ELR (cell line): ENCODE results near the gene FNDC3B.
"Not testable (repeated sequence)": the region's sequence is repeated elsewhere in the genome, so short reads cannot be mapped to it uniquely, and the experiment has no call there.

Experiments
- DNase-seq: peaks from one replicate; pipeline ENCODE4 v3.0.0-alpha.2; 2015; ENCODE audit warnings: low read depth

The FNDC3B gene

DNA sequence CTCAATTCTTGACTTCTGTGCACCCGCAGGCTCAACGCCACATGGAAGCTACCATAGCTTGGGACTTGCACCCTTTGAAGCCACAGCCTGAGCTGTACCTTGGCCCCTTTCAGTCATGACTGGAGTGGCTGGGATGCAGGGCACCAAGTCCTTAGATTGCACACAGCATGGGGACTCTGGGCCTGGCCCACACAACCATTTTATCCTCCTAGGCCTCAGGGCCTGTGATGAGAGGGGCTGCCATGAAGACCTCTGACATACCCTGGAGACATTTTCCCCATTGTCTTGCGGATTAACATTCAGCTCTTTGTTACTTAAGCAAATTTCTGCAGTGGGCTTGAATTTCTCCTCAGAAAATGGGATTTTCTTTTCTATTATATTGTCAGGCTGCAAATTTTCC, 203.1 kb downstream of the FNDC3B start:
- DNase-seq: not testable (repeated sequence)

DNA sequence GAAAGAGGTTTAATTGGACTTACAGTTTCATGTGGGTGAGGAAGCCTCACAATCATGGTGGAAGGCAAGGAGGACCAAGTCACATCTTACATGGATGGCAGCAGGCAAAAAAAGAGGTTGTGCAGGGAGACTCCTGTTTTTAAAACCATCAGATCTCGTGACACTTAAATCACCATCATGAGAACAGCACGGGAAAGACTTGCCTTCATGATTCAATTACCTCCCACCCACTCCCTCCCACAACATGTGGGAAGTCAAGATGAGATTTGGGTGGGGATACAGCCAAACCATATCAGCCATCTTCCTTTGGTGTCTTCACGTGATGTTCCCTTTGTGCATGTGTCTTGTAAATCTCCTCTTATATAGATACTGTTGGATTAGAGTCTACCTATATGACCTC, 204.0 kb downstream of the FNDC3B start:
- not testable (repeated sequence) for DNase-seq

DNA sequence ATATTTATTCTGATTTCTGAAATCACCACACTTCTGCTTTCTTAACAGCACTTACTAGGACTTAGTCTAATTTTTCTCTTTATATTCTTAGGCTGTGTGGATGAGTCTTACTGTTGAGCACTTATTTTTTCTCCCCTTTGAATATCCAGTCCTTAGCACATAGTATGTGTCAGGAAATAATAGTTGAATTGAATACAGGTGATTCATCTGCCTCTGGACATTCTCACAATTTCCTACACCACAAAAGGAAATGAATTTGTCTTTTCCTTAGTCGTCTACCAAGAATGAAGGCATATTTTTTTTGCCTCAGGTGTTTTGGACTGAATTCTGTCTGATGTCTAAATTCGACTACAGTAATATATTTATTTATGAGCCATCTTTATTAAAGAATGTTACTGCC, 204.6 kb downstream of the FNDC3B start:
- peak; percentile 93 for DNase-seq

DNA sequence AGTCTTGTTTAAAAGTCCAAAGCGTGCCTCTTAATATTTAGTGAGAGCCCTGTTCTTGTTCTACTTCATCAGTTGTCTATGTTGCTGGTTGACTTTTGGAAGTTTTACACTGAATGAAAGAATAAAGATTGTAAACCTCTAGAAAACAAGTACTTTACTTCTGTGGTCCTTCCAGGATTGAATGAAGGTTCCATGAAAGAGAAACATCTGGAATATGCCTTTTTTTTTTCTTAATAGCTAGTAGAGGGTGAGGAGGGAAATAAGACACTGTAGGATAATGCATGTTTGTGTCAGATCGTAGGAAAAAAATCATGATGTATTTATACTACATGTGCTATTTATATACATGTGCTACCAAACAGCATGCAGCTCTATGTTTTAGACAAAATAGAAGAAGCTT, 205.9 kb downstream of the FNDC3B start:
- no peak for DNase-seq

DNA sequence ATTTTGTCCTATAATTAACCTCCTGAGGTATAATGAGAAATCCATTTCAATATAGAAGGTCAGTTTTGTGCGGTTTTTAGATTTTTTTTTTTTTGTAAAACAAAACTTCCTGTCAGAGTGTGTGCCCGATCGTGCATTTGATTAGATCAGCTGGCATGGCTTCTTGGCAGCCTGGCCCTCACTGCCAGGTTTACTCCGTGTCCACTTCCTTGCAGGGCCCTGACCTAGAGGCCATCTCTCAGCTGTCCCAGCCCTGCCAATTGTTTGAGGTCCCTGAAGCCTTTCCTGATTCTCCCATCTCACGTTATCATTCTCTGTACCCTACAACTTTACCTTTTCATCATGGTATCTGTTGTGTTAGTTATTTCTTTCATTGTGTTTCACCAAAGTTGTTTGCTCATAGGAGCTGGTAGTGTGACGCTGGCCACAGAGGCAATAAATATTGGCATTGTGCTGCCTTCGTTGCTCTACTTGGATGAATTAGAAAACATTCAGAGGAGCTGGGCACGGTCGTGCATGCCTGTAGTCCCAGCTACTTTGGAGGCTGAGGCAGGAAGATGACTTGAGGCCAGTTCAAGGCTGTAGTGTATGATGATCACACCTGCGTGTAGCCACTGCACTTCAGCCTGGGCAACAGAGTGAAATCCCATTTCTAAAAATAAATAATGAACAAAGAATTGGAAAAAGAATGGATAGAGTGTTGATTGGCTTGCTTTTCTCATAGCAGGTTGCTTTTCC, 206.9 kb downstream of the FNDC3B start:
- DNase-seq: no peak

DNA sequence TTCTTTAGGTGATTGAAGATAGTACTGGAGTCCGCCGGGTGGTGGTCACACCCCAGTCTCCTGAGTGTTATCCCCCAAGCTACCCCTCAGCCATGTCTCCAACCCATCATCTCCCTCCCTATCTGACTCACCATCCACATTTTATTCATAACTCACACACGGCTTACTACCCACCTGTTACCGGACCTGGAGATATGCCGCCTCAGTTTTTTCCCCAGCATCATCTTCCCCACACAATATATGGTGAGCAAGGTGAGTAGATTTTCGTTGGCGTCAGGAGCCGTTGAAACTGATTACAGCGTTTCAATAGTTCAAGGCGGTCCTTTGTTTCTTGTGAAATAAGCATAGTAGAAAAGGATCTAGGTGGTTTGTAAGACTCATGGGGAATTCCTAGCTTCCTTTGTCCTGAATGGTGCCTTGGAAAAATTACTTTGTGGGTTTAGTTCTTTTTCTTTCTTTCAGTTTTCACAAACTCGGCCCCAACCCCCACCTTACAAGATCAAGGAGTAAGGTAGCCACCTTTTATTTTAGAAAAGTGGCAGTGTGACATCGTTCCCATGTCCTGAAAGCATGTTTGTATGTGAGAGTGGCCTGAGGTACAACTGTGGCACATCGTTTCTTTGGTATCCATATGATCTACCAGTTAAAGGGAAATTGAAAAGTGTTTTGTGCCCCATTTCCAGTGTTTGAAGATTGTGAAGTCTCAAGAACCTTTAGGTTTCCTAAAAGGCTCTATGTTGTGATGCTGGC, 208.3 kb downstream of the FNDC3B start:
- no peak for DNase-seq

DNA sequence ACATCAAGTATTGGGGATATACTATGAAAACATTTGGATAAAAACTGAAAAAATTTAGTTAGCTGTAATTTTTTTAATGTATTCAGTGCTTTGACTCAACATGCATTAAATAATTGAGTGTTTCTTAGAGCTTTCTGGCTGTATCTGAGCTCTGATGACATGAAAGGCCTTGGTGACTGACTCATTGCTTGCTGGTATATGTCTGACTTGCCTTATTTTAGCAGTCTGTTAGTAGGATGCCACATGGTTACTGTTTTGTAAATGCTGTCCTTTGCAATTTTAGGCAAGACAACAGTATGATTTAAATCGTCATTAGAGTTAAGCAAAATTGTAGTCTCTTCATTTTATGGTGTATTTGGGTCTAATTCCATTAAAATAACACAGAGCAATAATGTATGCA, 209.7 kb downstream of the FNDC3B start:
- DNase-seq: peak; percentile 70

DNA sequence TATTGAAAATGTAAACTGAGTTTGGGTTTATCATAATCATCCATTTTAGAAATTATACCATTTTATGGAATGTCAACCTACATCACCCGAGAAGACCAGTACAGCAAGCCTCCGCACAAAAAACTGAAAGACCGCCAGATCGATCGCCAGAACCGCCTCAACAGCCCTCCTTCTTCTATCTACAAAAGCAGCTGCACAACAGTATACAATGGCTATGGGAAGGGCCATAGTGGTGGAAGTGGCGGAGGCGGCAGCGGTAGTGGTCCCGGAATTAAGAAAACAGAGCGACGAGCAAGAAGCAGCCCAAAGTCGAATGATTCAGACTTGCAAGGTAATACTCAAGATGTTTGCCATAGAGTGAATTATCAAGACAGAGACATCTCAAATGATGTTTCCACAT, 211.8 kb downstream of the FNDC3B start:
- DNase-seq: no peak

DNA sequence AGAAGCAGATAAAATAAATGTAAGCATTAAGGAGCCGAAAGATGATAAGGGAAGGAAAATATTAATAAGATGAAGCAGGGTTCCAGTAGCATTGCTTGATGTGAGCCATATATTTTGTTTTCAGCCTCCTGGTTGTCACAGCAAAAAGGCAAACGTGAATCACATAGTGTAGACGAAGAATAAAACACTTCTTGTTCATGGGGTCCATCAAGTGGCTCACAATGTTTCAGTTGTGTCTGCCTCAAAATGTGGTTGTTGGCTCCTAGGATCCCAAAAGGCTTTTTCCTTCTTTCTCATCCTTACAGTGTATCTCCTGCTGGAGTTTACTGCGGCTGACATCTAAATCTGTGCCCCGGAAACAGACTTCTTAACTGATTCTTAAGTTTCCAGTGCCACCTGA, 213.8 kb downstream of the FNDC3B start:
- DNase-seq: no peak

DNA sequence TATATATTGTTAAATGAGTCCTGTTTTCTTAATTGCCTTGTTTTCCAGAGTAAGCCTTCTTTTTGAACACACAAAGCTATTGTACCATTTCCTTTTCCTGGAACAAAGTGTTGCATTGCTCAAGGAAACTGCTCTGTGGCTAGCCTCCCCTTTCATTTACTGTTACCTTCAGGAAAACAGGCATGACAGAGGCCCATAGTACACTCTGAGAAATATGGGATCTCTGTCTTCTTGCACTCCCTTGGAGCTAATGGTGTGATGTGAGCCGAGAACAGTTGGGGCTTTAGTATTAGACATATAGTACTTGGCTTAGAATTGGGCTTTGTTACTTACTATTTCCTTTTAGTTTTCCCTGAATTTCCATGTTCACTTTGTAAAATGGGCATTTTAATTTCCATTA, 215.2 kb downstream of the FNDC3B start:
- no peak for DNase-seq

DNA sequence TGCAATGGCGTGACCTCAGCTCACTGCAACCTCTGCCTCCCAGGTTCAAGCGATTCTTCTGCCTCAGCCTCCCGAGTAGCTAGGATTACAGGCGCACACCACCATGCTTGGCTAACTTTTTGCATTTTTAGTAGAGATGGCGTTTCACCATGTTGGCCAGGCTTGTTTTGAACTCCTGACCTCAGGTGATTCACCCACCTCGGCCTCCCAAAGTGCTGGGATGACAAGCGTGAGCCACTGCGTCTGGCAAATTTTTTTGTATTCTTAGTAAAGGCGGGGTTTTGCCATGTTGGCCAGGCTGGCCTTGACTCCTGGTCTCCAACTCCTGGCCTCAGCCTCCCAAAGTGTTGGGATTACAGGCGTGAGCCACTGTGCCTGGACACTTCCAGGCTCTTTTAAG, 215.9 kb downstream of the FNDC3B start:
- DNase-seq: peak; percentile 22

DNA sequence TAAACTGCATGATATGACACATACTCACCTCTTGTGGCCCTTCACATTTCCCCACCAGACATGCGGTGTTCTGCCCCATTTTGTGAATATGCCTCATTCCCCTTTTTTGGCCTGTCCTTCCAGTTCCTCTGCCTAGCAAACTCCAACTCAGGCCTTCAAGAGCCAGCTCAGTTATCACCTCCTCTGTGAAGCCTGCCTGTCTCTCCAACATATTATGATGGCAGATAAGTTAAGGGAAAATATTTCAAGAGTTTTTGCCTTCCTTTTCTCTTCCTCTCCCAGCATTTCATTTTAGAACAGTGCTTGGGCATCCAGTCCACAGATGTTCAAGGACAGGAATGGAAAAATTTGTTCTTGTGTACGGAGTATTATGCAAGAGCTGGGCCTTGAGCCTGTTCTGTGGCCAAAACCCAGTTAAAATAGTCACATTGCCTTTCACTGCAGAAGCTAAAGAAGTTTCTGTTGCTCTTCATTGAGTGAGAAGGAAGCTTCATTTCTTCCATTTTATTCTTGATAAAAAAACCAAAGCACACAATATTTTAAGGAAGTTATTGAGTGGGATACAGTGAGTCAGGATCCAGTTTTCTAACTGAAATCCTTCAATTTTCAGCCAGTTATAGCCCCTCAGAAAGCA, 216.8 kb downstream of the FNDC3B start:
- no peak for DNase-seq

DNA sequence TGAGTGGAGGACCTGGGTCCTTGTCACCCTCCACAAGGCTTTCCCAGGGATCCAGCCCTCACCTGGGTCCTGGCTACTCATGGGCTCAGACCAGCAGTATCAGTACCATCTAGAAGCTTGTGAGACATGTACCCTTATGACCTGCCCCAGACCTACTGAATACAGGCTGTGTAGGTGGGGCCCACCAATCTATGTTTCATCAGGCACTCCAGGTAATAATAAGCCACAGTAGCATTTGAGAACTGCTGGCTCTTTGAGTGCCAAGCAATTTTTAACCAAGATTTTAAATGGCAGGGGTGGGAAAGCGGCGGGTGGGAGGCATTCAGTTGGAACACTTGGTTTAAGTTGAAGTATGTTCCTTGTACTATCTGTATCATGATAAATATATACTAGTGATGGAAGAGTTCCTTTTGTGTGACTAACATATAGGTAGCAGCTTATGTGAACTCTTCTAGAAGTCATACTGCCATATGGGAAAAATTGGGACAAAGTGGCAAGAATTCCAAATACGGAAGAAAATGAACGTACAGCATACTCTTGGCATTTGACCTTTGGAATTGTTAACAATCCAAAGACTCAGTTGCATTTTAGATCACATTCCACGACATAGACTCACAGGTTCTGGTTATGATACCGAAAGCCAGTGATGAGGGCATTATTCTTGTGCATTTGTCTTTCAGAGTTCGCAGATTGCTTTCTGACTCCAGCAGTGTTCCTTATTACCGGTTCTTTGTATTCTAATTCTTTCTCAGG, 218.4 kb downstream of the FNDC3B start:
- DNase-seq: no peak

DNA sequence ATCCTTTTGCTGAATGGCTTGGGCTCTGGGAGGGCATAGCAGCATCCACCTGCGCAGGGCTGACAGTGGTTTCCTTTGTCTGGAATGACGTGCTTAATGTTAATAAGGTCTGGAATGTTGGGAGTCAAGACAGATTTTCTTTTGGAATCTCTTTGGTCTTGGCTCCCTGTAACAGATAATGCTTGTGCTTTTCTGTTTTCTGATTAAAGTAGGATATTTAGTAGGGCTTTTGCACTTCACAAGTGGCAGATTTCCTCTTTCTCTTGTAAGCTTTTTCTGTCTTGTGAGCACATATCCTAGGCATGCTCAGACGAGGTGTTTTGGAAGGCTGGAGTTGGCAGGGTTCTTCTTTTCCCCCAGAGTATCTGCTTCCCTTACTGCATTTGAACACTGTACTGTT, 219.2 kb downstream of the FNDC3B start:
- DNase-seq: no peak

DNA sequence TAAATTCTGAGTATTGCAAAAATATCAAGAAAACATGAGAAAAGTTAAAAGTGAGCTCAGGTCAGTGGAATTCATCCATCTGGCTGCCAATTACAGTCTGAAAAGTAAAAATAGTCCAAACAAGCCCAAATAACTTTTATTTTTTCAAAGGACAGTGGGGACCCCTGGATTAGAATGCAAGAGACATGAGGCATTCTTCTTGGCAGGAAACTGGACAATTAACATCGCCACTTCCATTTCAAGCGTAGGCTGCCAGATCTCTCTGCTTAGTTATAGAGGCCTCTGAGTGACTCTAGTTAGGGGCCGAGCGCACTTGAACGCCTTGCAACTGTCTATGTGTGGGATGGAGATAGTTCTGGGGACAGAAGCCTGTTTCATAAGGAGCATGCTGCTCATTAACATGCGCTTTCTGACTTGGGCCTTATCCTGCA, 219.7 kb downstream of the FNDC3B start:
- DNase-seq: no peak

DNA sequence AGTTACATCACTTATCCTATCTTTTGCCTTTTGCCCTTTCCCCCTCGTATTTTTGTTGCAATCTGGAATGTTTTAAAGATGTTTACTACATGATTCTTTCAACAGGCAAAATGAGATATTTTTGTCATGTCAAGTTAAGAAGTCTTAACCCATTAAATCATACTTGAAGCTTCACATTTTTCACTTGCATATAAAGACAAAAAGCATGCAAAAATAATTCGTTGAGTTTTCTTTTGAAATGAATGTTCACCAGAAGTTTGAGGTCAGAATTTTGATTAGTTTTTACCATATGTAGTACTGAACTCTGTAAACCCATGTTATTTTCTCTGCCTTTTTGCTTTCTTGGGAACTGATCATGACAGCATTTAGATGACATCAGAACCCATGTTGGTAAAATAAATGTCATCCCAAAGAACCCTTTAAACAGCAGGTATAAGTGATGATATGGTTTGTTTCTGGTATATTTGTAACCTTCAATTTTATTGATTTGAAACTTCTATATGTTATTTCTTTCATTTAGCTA, 220.4 kb downstream of the FNDC3B start:
- DNase-seq: no peak

DNA sequence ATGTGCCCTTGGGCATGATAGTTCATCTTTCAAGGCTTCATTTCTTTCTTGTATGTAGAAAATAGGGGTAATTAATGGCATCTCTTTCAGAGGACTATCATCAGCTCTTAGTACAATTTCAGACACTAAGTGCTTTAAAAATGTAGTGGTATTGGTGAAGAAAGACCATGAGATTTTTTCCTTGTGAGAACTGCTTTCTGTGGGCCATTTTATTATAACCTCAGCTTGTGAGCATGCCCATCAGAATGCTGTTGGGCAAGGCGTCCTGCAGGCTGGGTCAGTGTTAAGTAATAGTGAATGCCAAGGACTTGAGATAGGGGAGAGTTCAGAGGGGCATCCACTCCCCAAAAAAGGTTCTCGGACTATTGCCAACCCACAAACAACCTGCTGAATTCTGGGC, 221.0 kb downstream of the FNDC3B start:
- DNase-seq: no peak

DNA sequence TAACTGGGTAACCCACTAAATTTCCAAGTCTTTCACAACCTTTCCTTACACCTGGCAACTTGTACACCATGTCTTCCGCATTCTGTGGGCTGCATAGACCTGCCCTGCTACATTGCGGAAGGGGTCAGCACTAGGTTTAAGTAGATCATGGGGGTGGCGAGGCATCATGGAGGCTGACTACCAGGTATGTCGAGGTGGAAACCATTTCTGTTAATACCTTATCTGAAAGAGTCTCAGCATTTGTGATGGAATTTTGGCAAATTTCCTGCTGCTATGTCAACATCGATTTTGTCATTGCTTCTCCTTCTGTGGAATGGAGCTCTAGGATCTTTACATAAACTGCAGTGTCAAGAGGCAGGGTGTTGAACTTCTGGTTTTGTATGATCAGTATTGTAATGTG, 221.7 kb downstream of the FNDC3B start:
- no peak for DNase-seq

DNA sequence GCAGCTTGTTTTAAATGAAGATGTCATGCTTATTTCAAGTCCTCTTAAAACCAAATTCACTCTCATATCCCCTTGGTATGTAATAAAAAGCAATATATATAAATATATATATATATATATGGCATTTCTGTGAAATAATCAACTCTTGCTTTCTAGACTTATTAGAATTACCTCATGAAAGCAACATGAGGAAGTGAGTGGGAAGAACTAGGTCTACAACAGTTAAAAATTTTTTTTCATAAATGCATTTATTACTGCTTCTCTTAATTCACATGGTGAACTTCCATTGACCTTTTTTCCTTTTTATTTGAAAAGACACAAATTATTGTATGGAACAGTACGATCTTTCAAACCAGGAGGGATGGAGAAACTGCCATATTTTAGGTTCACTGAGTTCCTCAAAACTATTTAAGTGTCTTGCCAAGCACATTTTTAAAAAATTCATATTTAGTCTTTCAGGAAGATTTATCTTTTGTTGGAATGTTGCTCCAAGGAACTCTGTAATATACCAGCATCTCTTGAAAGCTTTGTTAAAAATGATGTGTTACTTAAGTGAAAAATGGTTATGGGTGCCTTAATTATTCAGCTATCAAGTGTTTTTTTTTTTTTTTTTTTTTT, 223.7 kb downstream of the FNDC3B start:
- DNase-seq: no peak

DNA sequence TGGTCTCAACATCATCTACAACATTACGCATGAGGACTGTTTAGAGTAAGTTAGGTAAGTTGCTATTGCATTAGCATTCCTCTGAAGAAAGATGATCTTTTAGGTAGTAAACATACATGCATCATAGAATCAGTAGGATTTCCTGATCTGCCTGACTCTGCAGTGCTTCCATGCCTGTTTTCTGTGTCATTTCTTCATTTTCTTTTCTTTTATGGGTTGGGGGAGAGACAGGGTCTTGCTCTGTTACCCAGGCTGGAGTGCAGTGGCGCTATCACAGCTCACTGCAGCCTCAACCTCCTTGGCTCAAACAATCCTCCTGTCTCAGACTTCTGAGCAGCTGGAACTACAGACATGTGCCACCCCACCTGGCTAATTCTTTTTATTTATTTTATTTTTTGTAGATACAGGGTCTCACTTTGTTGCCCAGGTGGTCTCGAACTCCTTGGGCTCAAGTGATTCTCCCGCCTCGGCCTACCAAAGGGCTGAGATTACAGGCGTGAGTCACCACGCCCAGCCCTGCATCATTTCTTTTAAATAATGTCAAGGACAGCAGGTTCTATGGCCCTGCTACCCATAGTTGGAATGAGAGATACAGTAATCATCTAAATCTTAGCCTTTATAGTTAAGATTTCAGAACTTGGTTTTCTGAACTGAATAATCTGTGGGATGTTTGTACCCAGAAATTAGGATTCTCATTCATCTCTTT, 224.6 kb downstream of the FNDC3B start:
- no peak for DNase-seq

DNA sequence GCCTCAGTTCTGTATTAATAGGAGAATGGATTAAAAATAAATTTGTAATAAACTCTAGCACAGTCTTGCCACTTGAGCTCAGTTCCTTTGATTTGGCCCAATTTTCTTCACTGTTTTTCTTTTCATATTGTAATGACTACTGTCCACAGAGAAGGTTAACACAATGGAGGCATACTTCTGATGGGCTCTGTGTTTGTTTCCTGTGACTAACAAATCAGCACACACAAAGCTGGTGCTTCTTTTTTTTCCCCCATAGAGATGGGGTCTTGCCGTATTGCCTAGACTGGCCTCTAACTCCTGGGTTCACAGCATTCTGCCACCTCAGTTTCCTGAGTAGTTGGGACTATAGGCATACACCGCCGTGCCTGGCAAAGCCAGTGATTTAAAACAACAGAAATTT, 226.7 kb downstream of the FNDC3B start:
- no peak for DNase-seq
